T-cell (primary cell): ENCODE measurements around the gene RBM28. TPM values are rescaled to one million over a fixed set of nuclear protein-coding genes. Genes with fewer than 3 reads are reported as not detected.

Experiments used
- ATAC-seq, 4 experiments: fragments of 200-7000 bp in 3 of 4; fragments of 150-1000 bp in 1 of 4; cut with Tn5 transposase; replicated peaks in 1 of 4; 1 replicate in 3 of 4; 2 replicates in 1 of 4; pipeline ENCODE4 v1.10.0; 2021; ENCODE audit warnings: moderate library complexity in 3 of 4, mild to moderate bottlenecking in 2 of 4, moderate number of reproducible peaks in 1 of 4
- CTCF ChIA-PET, 2 donors: fragments of 300-600 bp; sonication (Branson Sonifier 250); formaldehyde crosslinking; loops; one replicate each; lab custom pipeline; 2022; ENCODE audit warnings: antibody characterized with exemption in 2 of 2; lab: Charles Lee
- POLR2A ChIA-PET, 2 donors: fragments of 300-600 bp; sonication (Branson Sonifier 250); formaldehyde crosslinking; loops; one replicate each; lab custom pipeline; 2022; ENCODE audit warnings: antibody characterized with exemption in 2 of 2; lab: Charles Lee
- DNase-seq, 35 experiments: peaks; one replicate each; pipeline versions ENCODE4 v3.0.0 to v3.0.0-alpha.2; 2013 to 2023
- H3K27ac ChIP-seq: one replicate; pipeline ENCODE4 v1.5.1; 2013; ENCODE audit warnings: low read length
- H3K27me3 ChIP-seq, 2 experiments: replicated peaks in 1 of 2; 1 replicate in 1 of 2; 2 replicates in 1 of 2; pipeline versions ENCODE4 v1.6.1 to v1.7.0; 2013; ENCODE audit warnings: low read length in 1 of 2, mixed read lengths in 1 of 2; ENCODE audit not compliant: control insufficient read depth in 2 of 2, insufficient read depth in 2 of 2; ENCODE audit errors: extremely low read depth in 1 of 2
- H3K36me3 ChIP-seq, 2 donors: 1 replicate in 1 of 2; 2 replicates in 1 of 2; pipeline versions ENCODE4 v1.6.1 to v1.7.0; 2013; ENCODE audit warnings: low read length in 1 of 2; ENCODE audit not compliant: control insufficient read depth in 2 of 2, insufficient read depth in 1 of 2; ENCODE audit errors: extremely low read depth in 1 of 2
- H3K4me1 ChIP-seq, 2 experiments: 1 replicate in 1 of 2; 2 replicates in 1 of 2; pipeline versions ENCODE4 v1.6.1 to v1.7.0; 2013; ENCODE audit warnings: low read length in 2 of 2, mixed read lengths in 1 of 2; ENCODE audit not compliant: insufficient read depth in 2 of 2, control insufficient read depth in 1 of 2; ENCODE audit errors: extremely low read depth in 1 of 2
- H3K4me3 ChIP-seq, 2 donors: 1 replicate in 1 of 2; 2 replicates in 1 of 2; pipeline versions ENCODE4 v1.5.1 to v1.7.0; 2013; ENCODE audit warnings: mild to moderate bottlenecking in 2 of 2, low read length in 1 of 2, moderate library complexity in 1 of 2; ENCODE audit not compliant: control insufficient read depth in 1 of 2; ENCODE audit errors: extremely low read depth in 1 of 2
- H3K9me3 ChIP-seq: 2 replicates; pipeline ENCODE4 v1.7.0; 2013
- H3K27ac Mint-ChIP-seq, 2 donors: one replicate each; pipeline ENCODE4 v1.8.0; 2020 to 2021; ENCODE audit warnings: mild to moderate bottlenecking in 2 of 2, mixed read lengths in 2 of 2
- H3K27me3 Mint-ChIP-seq, 2 donors: one replicate each; pipeline ENCODE4 v1.8.0; 2021 to 2022; ENCODE audit warnings: mixed read lengths in 2 of 2
- H3K36me3 Mint-ChIP-seq: one replicate; pipeline ENCODE4 v1.8.0; 2021; ENCODE audit warnings: mixed read lengths
- H3K4me1 Mint-ChIP-seq, 3 donors: one replicate each; pipeline ENCODE4 v1.8.0; 2020 to 2022; ENCODE audit warnings: mixed read lengths in 3 of 3, mild to moderate bottlenecking in 1 of 3
- H3K4me3 Mint-ChIP-seq, 3 donors: one replicate each; pipeline ENCODE4 v1.8.0; 2020 to 2022; ENCODE audit warnings: mild to moderate bottlenecking in 3 of 3, mixed read lengths in 3 of 3, moderate library complexity in 3 of 3
- H3K9me3 Mint-ChIP-seq, 3 donors: one replicate each; pipeline ENCODE4 v1.8.0; 2020 to 2022; ENCODE audit warnings: mixed read lengths in 3 of 3
- WGBS: methylation state at CpG from one replicate; pipeline ENCODE4 v1.1.5; 2013; ENCODE audit warnings: missing lambda C conversion rate; ENCODE audit not compliant: insufficient coverage; 5-methylcytosine and 5-hydroxymethylcytosine counted together
- total RNA-seq, 35 experiments: library from RNA in 6 of 35; stranded (reverse) in 6 of 35; fragments of 120-200 nt in 1 of 35; gene quantifications; one replicate each; pipeline versions ENCODE4 v1.2.1 to v1.2.4 and lab custom pipeline; 2013 to 2026

Gene RBM28
- total RNA-seq, 5 donors from 2014 or later (not counting 1 experiment from before 2014, with no cell fraction given) = 27.3 to 54.3 (median 41.9) TPM

GRCh38 chr7:128323040-128323439, 20.7 kb downstream of the RBM28 start:
- H3K9me3 Mint-ChIP-seq = no peaks in the 10 kb centered on the region
- H3K27ac ChIP-seq = no peak overlapping the region
- no peaks in the 10 kb centered on the region for H3K9me3 ChIP-seq
- POLR2A ChIA-PET = no interaction called here
- no peaks in the 10 kb centered on the region for H3K27me3 Mint-ChIP-seq
- CTCF ChIA-PET = interaction anchor here in 1 of 2 donors (0.5 kb wide), 1 partner anchor 25 kb away, joined by 3 read pairs; no protein-coding TSS in a partner anchor
- H3K27ac Mint-ChIP-seq = no peak overlapping the region
- peaks cover 26 to 38% (median 34%) of the 10 kb centered on the region in 3 donors for H3K4me1 Mint-ChIP-seq
- H3K4me3 ChIP-seq = no peak overlapping the region
- H3K36me3 ChIP-seq = peaks cover 0 to 52% of the 10 kb centered on the region in 2 donors
- H3K27me3 ChIP-seq = no peaks in the 10 kb centered on the region
- peaks cover 3 to 23% of the 10 kb centered on the region in 2 experiments for H3K4me1 ChIP-seq
- DNase-seq (no peak), ATAC-seq (no peak)
- no peak overlapping the region for H3K4me3 Mint-ChIP-seq
- H3K36me3 Mint-ChIP-seq = peaks cover 72% of the 10 kb centered on the region

- Histone ChIP-seq H3K36me3 (peaks cover 0 to 54% of the 10 kb centered on the region in 2 donors), H3K4me3 (no peak overlapping the region), H3K9me3 (no peaks in the 10 kb centered on the region), H3K27ac (no peak overlapping the region), H3K4me1 (peaks cover 3 to 23% of the 10 kb centered on the region in 2 experiments), H3K27me3 (no peaks in the 10 kb centered on the region)
- ATAC-seq (peak; percentile 58 to 78 (median 72)), DNase-seq (peak in 13 of 35 experiments; percentile 8 to 61 (median 16))
- Mint-ChIP-seq H3K36me3 (peaks cover 76% of the 10 kb centered on the region), H3K27ac (peak overlapping the region; percentile 63 to 69), H3K27me3 (no peaks in the 10 kb centered on the region), H3K4me3 (peak overlapping the region in 1 of 3 donors; percentile 4), H3K9me3 (no peaks in the 10 kb centered on the region), H3K4me1 (peaks cover 26 to 38% (median 34%) of the 10 kb centered on the region in 3 donors)
- no CpG with 5 or more reads among the region's 3 CpGs for WGBS
- CTCF ChIA-PET = interaction anchor here (0.6 to 1.3 kb wide), 4 partner anchors 9 to 614 kb away, joined by 3 to 5 read pairs (median 3); no protein-coding TSS in a partner anchor
- POLR2A ChIA-PET = no interaction called here
Measured at GRCh38 chr7:128322040-128322643, 21.6 kb downstream of the RBM28 start.

GRCh38 chr7:128321044-128321422, 22.7 kb downstream of the RBM28 start:
- CTCF ChIA-PET = interaction anchor here in 1 of 2 donors (1.2 to 1.3 kb wide), 2 partner anchors 186 to 613 kb away, joined by 3 to 5 read pairs; no protein-coding TSS in a partner anchor
- Histone ChIP-seq H3K27me3 (no peaks in the 10 kb centered on the region), H3K27ac (peak overlapping the region; percentile 52), H3K36me3 (peaks cover 5 to 51% of the 10 kb centered on the region in 2 donors), H3K4me1 (peaks cover 3 to 23% of the 10 kb centered on the region in 2 experiments), H3K4me3 (no peak overlapping the region), H3K9me3 (no peaks in the 10 kb centered on the region)
- H3K36me3 Mint-ChIP-seq = peaks cover 74% of the 10 kb centered on the region
- WGBS = 57% methylated on average over 4 of the region's 5 CpGs
- H3K27me3 Mint-ChIP-seq = no peaks in the 10 kb centered on the region
- H3K9me3 Mint-ChIP-seq = no peaks in the 10 kb centered on the region
- POLR2A ChIA-PET = no interaction called here
- H3K27ac Mint-ChIP-seq = peak overlapping the region; percentile 87 to 88
- peaks cover 26 to 38% (median 34%) of the 10 kb centered on the region in 3 donors for H3K4me1 Mint-ChIP-seq
- no peak for ATAC-seq
- H3K4me3 Mint-ChIP-seq = peak overlapping the region in 1 of 3 donors; percentile 49
- peak in 1 of 35 experiments; percentile 17 for DNase-seq

- peaks cover 10 to 51% of the 10 kb centered on the region in 2 donors for H3K36me3 ChIP-seq
- no peaks in the 10 kb centered on the region for H3K27me3 Mint-ChIP-seq
- H3K27me3 ChIP-seq = no peaks in the 10 kb centered on the region
- ChIA-PET CTCF (interaction anchor here (0.6 to 0.7 kb wide), 2 partner anchors 8 to 608 kb away, joined by 3 read pairs; no protein-coding TSS in a partner anchor), POLR2A (interaction anchor here in 1 of 2 donors (0.6 kb wide), 1 partner anchor 207 kb away, joined by 4 read pairs; no protein-coding TSS in a partner anchor)
- H3K27ac Mint-ChIP-seq = peak overlapping the region; percentile 36 to 53
- H3K9me3 ChIP-seq = no peaks in the 10 kb centered on the region
- peaks cover 3 to 24% of the 10 kb centered on the region in 2 experiments for H3K4me1 ChIP-seq
- peaks cover 75% of the 10 kb centered on the region for H3K36me3 Mint-ChIP-seq
- DNase-seq (no peak), ATAC-seq (no peak)
- no peak overlapping the region for H3K4me3 Mint-ChIP-seq
- no peak overlapping the region for H3K4me3 ChIP-seq
- H3K9me3 Mint-ChIP-seq = no peaks in the 10 kb centered on the region
- no CpG with 5 or more reads among the region's 5 CpGs for WGBS
- peak overlapping the region; percentile 7 for H3K27ac ChIP-seq
- H3K4me1 Mint-ChIP-seq = peaks cover 26 to 44% (median 34%) of the 10 kb centered on the region in 3 donors
Measured at GRCh38 chr7:128318691-128319090, 25.0 kb downstream of the RBM28 start.

- H3K27me3 ChIP-seq = no peaks in the 10 kb centered on the region
- Mint-ChIP-seq H3K4me3 (no peak overlapping the region), H3K4me1 (peaks cover 0 to 6% (median 4%) of the 10 kb centered on the region in 3 donors), H3K27ac (no peak overlapping the region), H3K36me3 (peaks cover 80% of the 10 kb centered on the region), H3K9me3 (no peaks in the 10 kb centered on the region), H3K27me3 (no peaks in the 10 kb centered on the region)
- H3K9me3 ChIP-seq = no peaks in the 10 kb centered on the region
- CTCF ChIA-PET = no interaction called here
- peaks cover 23 to 82% of the 10 kb centered on the region in 2 donors for H3K36me3 ChIP-seq
- DNase-seq (no peak), ATAC-seq (no peak)
- H3K27ac ChIP-seq = no peak overlapping the region
- no peak overlapping the region for H3K4me3 ChIP-seq
- peaks cover 0 to 3% of the 10 kb centered on the region in 2 experiments for H3K4me1 ChIP-seq
- WGBS = no CpG with 5 or more reads among the region's 3 CpGs
- POLR2A ChIA-PET = interaction anchor here in 1 of 2 donors (0.6 kb wide), 1 partner anchor 1898 kb away, joined by 3 read pairs; no protein-coding TSS in a partner anchor
Measured at GRCh38 chr7:128311013-128311412, 32.7 kb downstream of the RBM28 start.

GRCh38 chr7:128310499-128310898, 33.2 kb downstream of the RBM28 start:
- H3K4me3 Mint-ChIP-seq = no peak overlapping the region
- H3K36me3 Mint-ChIP-seq = peaks cover 80% of the 10 kb centered on the region
- Histone ChIP-seq H3K9me3 (no peaks in the 10 kb centered on the region), H3K36me3 (peaks cover 28 to 82% of the 10 kb centered on the region in 2 donors), H3K27me3 (no peaks in the 10 kb centered on the region), H3K4me1 (peaks cover 0 to 3% of the 10 kb centered on the region in 2 experiments), H3K4me3 (no peak overlapping the region), H3K27ac (no peak overlapping the region)
- ATAC-seq (no peak), DNase-seq (no peak)
- H3K27me3 Mint-ChIP-seq = no peaks in the 10 kb centered on the region
- ChIA-PET POLR2A (interaction anchor here in 1 of 2 donors (0.6 kb wide), 1 partner anchor 1899 kb away, joined by 3 read pairs; no protein-coding TSS in a partner anchor), CTCF (no interaction called here)
- H3K27ac Mint-ChIP-seq = no peak overlapping the region
- H3K4me1 Mint-ChIP-seq = peaks cover 0 to 6% (median 4%) of the 10 kb centered on the region in 3 donors
- H3K9me3 Mint-ChIP-seq = no peaks in the 10 kb centered on the region
- WGBS = 67% methylated on average over 4 of the region's 5 CpGs
